CD4-positive, alpha-beta T cell (primary cell): ENCODE measurements around the gene STRA8. TPM values are rescaled to one million over a fixed set of nuclear protein-coding genes. Genes with fewer than 3 reads are reported as not detected.

Source experiments
- ATAC-seq: fragments of 200-7000 bp; cut with Tn5 transposase; one replicate; pipeline ENCODE4 v1.10.0; 2022; ENCODE audit warnings: mild to moderate bottlenecking; ENCODE audit not compliant: poor library complexity
- CTCF ChIA-PET: fragments of 350-600 bp; sonication (Branson Sonifier 250); formaldehyde crosslinking; loops from one replicate; lab custom pipeline; 2021; ENCODE audit warnings: antibody characterized with exemption, inconsistent platforms; lab: Charles Lee
- POLR2A ChIA-PET: fragments of 350-600 bp; sonication (Branson Sonifier 250); formaldehyde crosslinking; loops from one replicate; lab custom pipeline; 2021; ENCODE audit warnings: antibody characterized with exemption, inconsistent platforms; lab: Charles Lee
- DNase-seq, 14 experiments: peaks; one replicate each; pipeline ENCODE4 v3.0.0-alpha.2; 2013 to 2020; ENCODE audit warnings: mixed read lengths in 2 of 14
- H3K27ac ChIP-seq, 2 donors: one replicate each; pipeline versions ENCODE4 v1.5.1 to v1.7.0; 2013; ENCODE audit warnings: low read length in 2 of 2, low read depth in 1 of 2, mild to moderate bottlenecking in 1 of 2
- H3K27me3 ChIP-seq, 2 experiments: 1 replicate in 1 of 2; 2 replicates in 1 of 2; pipeline versions ENCODE4 v1.6.1 to v1.7.0; 2013; ENCODE audit warnings: low read length in 2 of 2, control low read depth in 1 of 2, mild to moderate bottlenecking in 1 of 2, moderate library complexity in 1 of 2; ENCODE audit not compliant: insufficient read depth in 2 of 2, control insufficient read depth in 1 of 2
- H3K36me3 ChIP-seq: one replicate; pipeline ENCODE4 v1.6.1; 2013; ENCODE audit warnings: low read length, control low read depth; ENCODE audit not compliant: insufficient read depth
- H3K4me1 ChIP-seq: one replicate; pipeline ENCODE4 v1.6.1; 2013; ENCODE audit warnings: low read length, control low read depth; ENCODE audit not compliant: insufficient read depth
- H3K4me3 ChIP-seq: one replicate; pipeline ENCODE4 v1.5.1; 2013; ENCODE audit warnings: mild to moderate bottlenecking, low read length, moderate library complexity
- H3K9me3 ChIP-seq, 2 experiments: 1 replicate in 1 of 2; 2 replicates in 1 of 2; pipeline versions ENCODE4 v1.6.1 to v1.7.0; 2013; ENCODE audit warnings: low read length in 2 of 2, mild to moderate bottlenecking in 2 of 2, control low read depth in 1 of 2, moderate library complexity in 1 of 2; ENCODE audit not compliant: control insufficient read depth in 1 of 2, insufficient read depth in 1 of 2
- H3K27ac Mint-ChIP-seq: one replicate; pipeline ENCODE4 v1.8.0; 2020; ENCODE audit warnings: mixed read lengths
- H3K27me3 Mint-ChIP-seq: one replicate; pipeline ENCODE4 v1.8.0; 2021; ENCODE audit warnings: mixed read lengths
- H3K36me3 Mint-ChIP-seq: one replicate; pipeline ENCODE4 v1.8.0; 2021; ENCODE audit warnings: low read depth, mixed read lengths
- H3K4me1 Mint-ChIP-seq: one replicate; pipeline ENCODE4 v1.8.0; 2021; ENCODE audit warnings: low read depth, mixed read lengths
- H3K4me3 Mint-ChIP-seq: one replicate; pipeline ENCODE4 v1.8.0; 2020; ENCODE audit warnings: mild to moderate bottlenecking, mixed read lengths
- H3K9me3 Mint-ChIP-seq: one replicate; pipeline ENCODE4 v1.8.0; 2020; ENCODE audit warnings: mixed read lengths
- intact Hi-C, 2 experiments: fragments of 100-400 bp; cut with DNase I in 1 of 2; cut with micrococcal nuclease in 1 of 2; formaldehyde crosslinking; loops; one replicate each; pipeline versions ENCODE4 v1.15.1 to v1.9.0; 2023 to 2025; cut with DNase I, micrococcal nuclease
- total RNA-seq, 174 experiments: library from RNA in 2 of 174; stranded (reverse) in 2 of 174; gene quantifications; one replicate each; pipeline ENCODE4 v1.2.3 and lab custom pipeline; 2021 to 2026
- TF ChIP-seq, protein P1 (sequence below): fragments of 200-600 bp; IDR thresholded peaks from one replicate; pipeline ENCODE4 v1.8.0; 2022; ENCODE audit warnings: antibody characterized with exemption, mild to moderate bottlenecking

STRA8 gene
- total RNA-seq, 2 experiments from 2014 or later, result not detected

DNA sequence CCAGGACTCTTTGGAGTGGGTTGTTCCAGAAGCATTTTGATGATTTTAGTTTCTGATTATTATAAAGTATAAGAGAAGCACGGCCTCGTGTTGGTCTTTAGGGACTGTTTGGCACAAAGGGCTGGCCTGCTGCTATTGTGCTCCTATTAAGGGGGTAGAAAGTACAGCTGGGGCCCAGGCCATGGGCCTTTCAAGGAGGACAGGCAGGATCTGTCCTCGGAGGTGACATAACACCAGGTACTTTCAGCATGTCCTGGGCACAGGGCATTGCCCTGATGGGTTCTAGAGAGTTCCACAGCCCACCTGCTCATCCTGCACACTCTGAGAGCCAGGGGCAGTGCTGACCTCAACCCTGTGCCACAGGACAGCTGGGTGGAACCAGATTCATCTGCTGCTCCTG, 24.9 kb downstream of the STRA8 start:
- H3K4me1 ChIP-seq, result no peaks in the 10 kb centered on the region
- H3K27ac ChIP-seq, result no peak overlapping the region
- H3K4me1 Mint-ChIP-seq, result no peaks in the 10 kb centered on the region
- H3K36me3 ChIP-seq, result no peaks in the 10 kb centered on the region
- ATAC-seq (no peak), DNase-seq (no peak)
- H3K27me3 ChIP-seq, result peaks cover 0 to 2% of the 10 kb centered on the region in 2 experiments
- no peak overlapping the region for H3K4me3 Mint-ChIP-seq
- H3K9me3 ChIP-seq, result peaks cover 0 to 7% of the 10 kb centered on the region in 2 experiments
- POLR2A ChIA-PET, result no interaction called here
- no peak overlapping the region for H3K4me3 ChIP-seq
- H3K27ac Mint-ChIP-seq, result no peak overlapping the region
- no peaks in the 10 kb centered on the region for H3K36me3 Mint-ChIP-seq
- intact Hi-C loops, result no loop called here
- peaks cover 8% of the 10 kb centered on the region for H3K27me3 Mint-ChIP-seq
- CTCF ChIA-PET, result no interaction called here
- no peaks in the 10 kb centered on the region for H3K9me3 Mint-ChIP-seq
- TF ChIP-seq, protein P1, sequence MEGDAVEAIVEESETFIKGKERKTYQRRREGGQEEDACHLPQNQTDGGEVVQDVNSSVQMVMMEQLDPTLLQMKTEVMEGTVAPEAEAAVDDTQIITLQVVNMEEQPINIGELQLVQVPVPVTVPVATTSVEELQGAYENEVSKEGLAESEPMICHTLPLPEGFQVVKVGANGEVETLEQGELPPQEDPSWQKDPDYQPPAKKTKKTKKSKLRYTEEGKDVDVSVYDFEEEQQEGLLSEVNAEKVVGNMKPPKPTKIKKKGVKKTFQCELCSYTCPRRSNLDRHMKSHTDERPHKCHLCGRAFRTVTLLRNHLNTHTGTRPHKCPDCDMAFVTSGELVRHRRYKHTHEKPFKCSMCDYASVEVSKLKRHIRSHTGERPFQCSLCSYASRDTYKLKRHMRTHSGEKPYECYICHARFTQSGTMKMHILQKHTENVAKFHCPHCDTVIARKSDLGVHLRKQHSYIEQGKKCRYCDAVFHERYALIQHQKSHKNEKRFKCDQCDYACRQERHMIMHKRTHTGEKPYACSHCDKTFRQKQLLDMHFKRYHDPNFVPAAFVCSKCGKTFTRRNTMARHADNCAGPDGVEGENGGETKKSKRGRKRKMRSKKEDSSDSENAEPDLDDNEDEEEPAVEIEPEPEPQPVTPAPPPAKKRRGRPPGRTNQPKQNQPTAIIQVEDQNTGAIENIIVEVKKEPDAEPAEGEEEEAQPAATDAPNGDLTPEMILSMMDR, result no peak

DNA sequence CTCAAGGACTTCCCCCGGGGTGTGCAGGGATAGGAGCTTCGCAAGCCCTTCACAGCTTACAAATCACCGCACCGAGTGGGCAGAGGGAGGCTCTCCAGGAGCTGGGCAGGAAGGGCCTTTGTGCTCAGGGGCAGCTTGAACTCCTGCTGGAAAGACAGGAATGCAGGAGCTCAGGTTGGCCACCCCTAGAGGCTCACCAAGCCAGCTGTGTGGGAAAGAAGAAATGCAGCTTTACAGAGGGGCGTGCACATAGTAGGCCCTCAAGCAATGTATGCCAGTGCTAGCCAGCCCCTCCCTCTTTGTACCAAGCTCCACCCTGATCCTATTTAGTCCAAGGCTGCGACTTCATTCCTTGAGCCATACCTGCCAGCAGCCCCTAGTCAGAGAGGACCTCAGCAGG, 26.1 kb downstream of the STRA8 start:
- peaks cover 11% of the 10 kb centered on the region for H3K27me3 Mint-ChIP-seq
- H3K4me3 Mint-ChIP-seq, result no peak overlapping the region
- no peaks in the 10 kb centered on the region for H3K4me1 Mint-ChIP-seq
- H3K9me3 Mint-ChIP-seq, result peaks cover 4% of the 10 kb centered on the region
- H3K27me3 ChIP-seq, result peaks cover 0 to 2% of the 10 kb centered on the region in 2 experiments
- no peak overlapping the region for H3K27ac Mint-ChIP-seq
- ChIA-PET POLR2A (no interaction called here), CTCF (interaction anchor here (2.0 kb wide), 1 partner anchor 15 kb away, joined by 5 read pairs; no protein-coding TSS in a partner anchor)
- no peaks in the 10 kb centered on the region for H3K36me3 ChIP-seq
- no peak overlapping the region for H3K4me3 ChIP-seq
- H3K4me1 ChIP-seq, result no peaks in the 10 kb centered on the region
- H3K9me3 ChIP-seq, result peaks cover 0 to 13% of the 10 kb centered on the region in 2 experiments
- ATAC-seq, result no peak
- no peak for DNase-seq
- no peaks in the 10 kb centered on the region for H3K36me3 Mint-ChIP-seq
- intact Hi-C loops, result no loop called here
- TF ChIP-seq, protein P1, result no peak
- H3K27ac ChIP-seq, result no peak overlapping the region

DNA sequence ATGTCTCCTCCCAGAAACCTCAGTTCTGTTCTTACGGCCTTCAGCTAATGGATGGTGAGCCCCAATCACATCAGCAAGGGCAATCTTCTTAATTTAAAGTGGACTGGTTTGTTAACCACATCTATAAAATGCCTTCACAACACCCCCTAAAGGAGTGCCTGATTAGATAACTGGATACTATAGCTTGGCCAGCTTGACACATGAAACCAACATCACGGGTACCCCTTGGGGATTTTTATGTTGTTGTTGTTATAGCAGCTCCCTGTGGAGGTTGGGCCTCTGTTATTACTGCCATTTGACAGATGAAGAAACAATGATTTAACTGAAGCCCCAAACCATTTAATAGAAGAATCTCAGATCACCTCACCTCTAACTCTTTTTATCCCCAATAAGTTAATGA, 26.8 kb downstream of the STRA8 start:
- Mint-ChIP-seq H3K36me3 (no peaks in the 10 kb centered on the region), H3K4me1 (no peaks in the 10 kb centered on the region), H3K4me3 (no peak overlapping the region), H3K27me3 (peaks cover 12% of the 10 kb centered on the region), H3K27ac (no peak overlapping the region), H3K9me3 (peaks cover 7% of the 10 kb centered on the region)
- TF ChIP-seq, protein P1, result no peak
- H3K36me3 ChIP-seq, result no peaks in the 10 kb centered on the region
- ATAC-seq (no peak), DNase-seq (no peak)
- no peak overlapping the region for H3K27ac ChIP-seq
- H3K4me1 ChIP-seq, result no peaks in the 10 kb centered on the region
- no peak overlapping the region for H3K4me3 ChIP-seq
- H3K9me3 ChIP-seq, result peaks cover 0 to 13% of the 10 kb centered on the region in 2 experiments
- ChIA-PET POLR2A (no interaction called here), CTCF (interaction anchor here (2.0 kb wide), 1 partner anchor 14 kb away, joined by 5 read pairs; no protein-coding TSS in a partner anchor)
- intact Hi-C loops, result no loop called here
- peaks cover 0 to 2% of the 10 kb centered on the region in 2 experiments for H3K27me3 ChIP-seq
